ENCODE data around the gene RFC4. TPM values are rescaled to one million over a fixed set of nuclear protein-coding genes. Genes with fewer than 3 reads are reported as not detected.
"Not testable (repeated sequence)": the region's sequence is repeated elsewhere in the genome, so short reads cannot be mapped to it uniquely, and the experiment has no call there.

Gene RFC4
- total and polyA plus RNA-seq, 12 donors = 5.3 to 30.6 (median 9.1) TPM

GRCh38 chr3:186824430-186825139 is 18.3 kb upstream of the RFC4 start:
- no peaks in the 10 kb centered on the region for H3K9me3 ChIP-seq (replicated peaks in 1 of 3)

GRCh38 chr3:186823386-186823785 is 17.1 kb upstream of the RFC4 start:
- H3K9me3 ChIP-seq (replicated peaks in 1 of 3) = no peaks in the 10 kb centered on the region
- H3K4me1 ChIP-seq (replicated peaks in 1 of 2) = peaks cover 0 to 5% of the 10 kb centered on the region in 2 donors
- no peak for DNase-seq
- no peak overlapping the region for H3K27ac ChIP-seq
- H3K36me3 ChIP-seq (replicated peaks in 1 of 2) = no peaks in the 10 kb centered on the region
- intact Hi-C loops (cut with DNase I) = loop anchor here in 1 of 2 donors (10.0 kb wide), 1 partner anchor 209 kb away; the partner anchor contains the start of gene AHSG
- peaks cover 8% of the 10 kb centered on the region for H3K27me3 ChIP-seq
- TF ChIP-seq POLR2A (IDR thresholded peaks at IDR 0.05) (no peak), CTCF (IDR thresholded peaks at IDR 0.05) (no peak)
- no peak overlapping the region for H3K4me3 ChIP-seq
- WGBS, 4 donors = 53 to 69% (median 68%) methylated on average over 2 of the region's 2 CpGs

More at GRCh38 chr3:186824430-186825139, 18.3 kb upstream of the RFC4 start:
- no peak overlapping the region for H3K4me3 ChIP-seq
- H3K27ac ChIP-seq = no peak overlapping the region
- H3K36me3 ChIP-seq (replicated peaks in 1 of 2) = no peaks in the 10 kb centered on the region
- no peak for DNase-seq
- intact Hi-C loops (cut with DNase I) = loop anchor here in 1 of 2 donors (10.0 kb wide), 1 partner anchor 210 kb away; the partner anchor contains the start of gene AHSG
- H3K4me1 ChIP-seq (replicated peaks in 1 of 2) = peaks cover 0 to 5% of the 10 kb centered on the region in 2 donors
- TF ChIP-seq CTCF (IDR thresholded peaks at IDR 0.05) (no peak), POLR2A (IDR thresholded peaks at IDR 0.05) (no peak)
- 31 to 79% (median 47%) methylated on average over 7 to 18 of the region's 18 CpGs for WGBS, 4 donors
- H3K27me3 ChIP-seq = peaks cover 17% of the 10 kb centered on the region

GRCh38 chr3:186822388-186822759 is 16.1 kb upstream of the RFC4 start:
- not testable (repeated sequence) for H3K27me3 ChIP-seq; H3K36me3 ChIP-seq (replicated peaks in 1 of 2); H3K27ac ChIP-seq; H3K4me1 ChIP-seq (replicated peaks in 1 of 2); H3K4me3 ChIP-seq; H3K9me3 ChIP-seq (replicated peaks in 1 of 3); DNase-seq
- 50 to 75% (median 59%) methylated on average over 1 of the region's 1 CpG for WGBS, 4 donors
- intact Hi-C loops (cut with DNase I) = loop anchor here in 1 of 2 donors (10.0 kb wide), 1 partner anchor 208 kb away; the partner anchor contains the start of gene AHSG

GRCh38 chr3:186821429-186822387 is 15.4 kb upstream of the RFC4 start:
- peak in 1 of 7 donors; percentile 9 for DNase-seq
- Histone ChIP-seq H3K4me1 (replicated peaks in 1 of 2) (no peaks in the 10 kb centered on the region), H3K27me3 (peaks cover 3% of the 10 kb centered on the region), H3K4me3 (no peak overlapping the region), H3K9me3 (replicated peaks in 1 of 3) (no peaks in the 10 kb centered on the region), H3K36me3 (replicated peaks in 1 of 2) (no peaks in the 10 kb centered on the region), H3K27ac (no peak overlapping the region)
- TF ChIP-seq CTCF (IDR thresholded peaks at IDR 0.05) (peak; percentile 51 to 72 (median 62)), POLR2A (IDR thresholded peaks at IDR 0.05) (no peak)
- WGBS, 4 donors = 40 to 45% (median 41%) methylated on average over 11 of the region's 11 CpGs
- intact Hi-C loops (cut with DNase I) = loop anchor here in 1 of 2 donors (10.0 kb wide), 1 partner anchor 207 kb away; the partner anchor contains the start of gene AHSG
